D341Med (cell line): ENCODE measurements around the gene SPEN.
"Not testable (repeated sequence)": the region's sequence is repeated elsewhere in the genome, so short reads cannot be mapped to it uniquely, and the experiment has no call there.

Experiments used
- DNase-seq: peaks from one replicate; pipeline ENCODE4 v3.0.0; 2012; ENCODE audit warnings: low spot score

The SPEN gene

GRCh38 chr1:15962671-15963362, 115.3 kb downstream of the SPEN start:
- DNase-seq, result no peak

- no peak for DNase-seq
Observed at GRCh38 chr1:15963363-15963967, 116.0 kb downstream of the SPEN start.

GRCh38 chr1:15963968-15964648, 116.6 kb downstream of the SPEN start:
- no peak for DNase-seq

- no peak for DNase-seq
Observed at GRCh38 chr1:15965228-15965767, 117.8 kb downstream of the SPEN start.

- no peak for DNase-seq
Observed at GRCh38 chr1:15966081-15966955, 118.8 kb downstream of the SPEN start.

GRCh38 chr1:15966956-15967344, 119.4 kb downstream of the SPEN start:
- DNase-seq, result no peak

GRCh38 chr1:15968172-15968571, 120.7 kb downstream of the SPEN start:
- no peak for DNase-seq

- DNase-seq, result no peak
Observed at GRCh38 chr1:15969321-15969880, 121.9 kb downstream of the SPEN start.

- no peak for DNase-seq
Observed at GRCh38 chr1:15970911-15971310, 123.4 kb downstream of the SPEN start.

GRCh38 chr1:15972409-15972808, 124.9 kb downstream of the SPEN start:
- no peak for DNase-seq

- DNase-seq, result no peak
Observed at GRCh38 chr1:15973772-15974171, 126.3 kb downstream of the SPEN start.

GRCh38 chr1:15974855-15975254, 127.3 kb downstream of the SPEN start:
- no peak for DNase-seq

- peak; percentile 84 for DNase-seq
Observed at GRCh38 chr1:15975358-15975804, 127.9 kb downstream of the SPEN start.

- DNase-seq, result peak; percentile 95
Observed at GRCh38 chr1:15975805-15976680, 128.5 kb downstream of the SPEN start, which contains the start of gene ZBTB17. ZBTB17 (minus strand) TSS chr1:15976101; CDS start chr1:15948495, 27,606 bp downstream.

GRCh38 chr1:15977947-15978346, 130.4 kb downstream of the SPEN start:
- not testable (repeated sequence) for DNase-seq

- no peak for DNase-seq
Observed at GRCh38 chr1:15981679-15982078, 134.2 kb downstream of the SPEN start.

- no peak for DNase-seq
Observed at GRCh38 chr1:15983275-15983674, 135.8 kb downstream of the SPEN start.

- no peak for DNase-seq
Observed at GRCh38 chr1:15985611-15986297, 138.2 kb downstream of the SPEN start.

- no peak for DNase-seq
Observed at GRCh38 chr1:15988856-15989736, 141.6 kb downstream of the SPEN start.
